Neural crest cell (in vitro differentiated cells): ENCODE data around the gene ENTREP1. TPM values are rescaled to one million over a fixed set of nuclear protein-coding genes. Genes with fewer than 3 reads are reported as not detected.

ENCODE experiments used
- DNase-seq: peaks from one replicate; pipeline ENCODE4 v3.0.0; 2021; ENCODE audit warnings: low read depth, mixed read lengths, low spot score
- H3K27ac Mint-ChIP-seq: one replicate; pipeline ENCODE4 v1.8.0; 2021; ENCODE audit warnings: mild to moderate bottlenecking, mixed read lengths; ENCODE audit not compliant: unreplicated experiment
- H3K27me3 Mint-ChIP-seq: 2 replicates; pipeline ENCODE4 v1.8.0; 2021; ENCODE audit warnings: low read depth, mild to moderate bottlenecking, mixed read lengths
- H3K36me3 Mint-ChIP-seq: 2 replicates; pipeline ENCODE4 v1.8.0; 2021; ENCODE audit warnings: low read depth, mild to moderate bottlenecking, mixed read lengths
- H3K4me1 Mint-ChIP-seq: 2 replicates; pipeline ENCODE4 v1.8.0; 2021; ENCODE audit warnings: mixed read lengths
- H3K4me3 Mint-ChIP-seq: one replicate; pipeline ENCODE4 v1.8.0; 2021; ENCODE audit warnings: mild to moderate bottlenecking, mixed read lengths
- H3K9me3 Mint-ChIP-seq: 2 replicates; pipeline ENCODE4 v1.8.0; 2021; ENCODE audit warnings: mixed read lengths
- CTCF ChIP-seq: fragments of 200-600 bp; sonication (generic); conservative IDR thresholded peaks from 2 replicates; pipeline ENCODE4 v1.5.0; 2021; ENCODE audit warnings: antibody characterized with exemption, mild to moderate bottlenecking
- total RNA-seq: library from RNA; stranded (reverse); gene quantifications from 2 replicates; pipeline ENCODE4 v1.2.1, GENCODE V29; 2021

ENTREP1 gene
- total RNA-seq, 1 donor from 2014 or later: 0.44 TPM

GRCh38 chr9:69314547-69314946, 10.5 kb upstream of the ENTREP1 start:
- peaks cover 12% of the 10 kb centered on the region for H3K27me3 Mint-ChIP-seq
- no peak for DNase-seq
- no peak for TF ChIP-seq CTCF
- H3K9me3 Mint-ChIP-seq: peaks cover 15% of the 10 kb centered on the region
- no peak overlapping the region for H3K27ac Mint-ChIP-seq
- no peak overlapping the region for H3K4me3 Mint-ChIP-seq
- peaks cover 6% of the 10 kb centered on the region for H3K4me1 Mint-ChIP-seq
- H3K36me3 Mint-ChIP-seq: peaks cover 12% of the 10 kb centered on the region

- Mint-ChIP-seq H3K4me3 (no peak overlapping the region), H3K4me1 (peaks cover 9% of the 10 kb centered on the region), H3K36me3 (peaks cover 10% of the 10 kb centered on the region), H3K9me3 (peaks cover 14% of the 10 kb centered on the region), H3K27ac (no peak overlapping the region), H3K27me3 (peaks cover 25% of the 10 kb centered on the region)
- no peak for TF ChIP-seq CTCF
- DNase-seq: no peak
Measured at GRCh38 chr9:69317081-69317480, 7.9 kb upstream of the ENTREP1 start.

GRCh38 chr9:69317894-69318293, 7.1 kb upstream of the ENTREP1 start:
- H3K27me3 Mint-ChIP-seq: peaks cover 32% of the 10 kb centered on the region
- H3K4me3 Mint-ChIP-seq: no peak overlapping the region
- no peak for DNase-seq
- H3K36me3 Mint-ChIP-seq: peaks cover 7% of the 10 kb centered on the region
- H3K4me1 Mint-ChIP-seq: peaks cover 9% of the 10 kb centered on the region
- H3K9me3 Mint-ChIP-seq: peaks cover 13% of the 10 kb centered on the region
- no peak for TF ChIP-seq CTCF
- no peak overlapping the region for H3K27ac Mint-ChIP-seq

- H3K27me3 Mint-ChIP-seq: peaks cover 48% of the 10 kb centered on the region
Measured at GRCh38 chr9:69319324-69320025, 5.5 kb upstream of the ENTREP1 start.

GRCh38 chr9:69322256-69322655, 2.8 kb upstream of the ENTREP1 start:
- peaks cover 71% of the 10 kb centered on the region for H3K27me3 Mint-ChIP-seq
- no peak overlapping the region for H3K4me3 Mint-ChIP-seq
- H3K27ac Mint-ChIP-seq: no peak overlapping the region
- no peak for DNase-seq
- no peak for TF ChIP-seq CTCF
- peaks cover 2% of the 10 kb centered on the region for H3K9me3 Mint-ChIP-seq
- H3K4me1 Mint-ChIP-seq: peaks cover 21% of the 10 kb centered on the region
- no peaks in the 10 kb centered on the region for H3K36me3 Mint-ChIP-seq

More at GRCh38 chr9:69319324-69320025, 5.5 kb upstream of the ENTREP1 start:
- H3K27ac Mint-ChIP-seq: no peak overlapping the region
- no peak overlapping the region for H3K4me3 Mint-ChIP-seq
- no peak for TF ChIP-seq CTCF
- H3K4me1 Mint-ChIP-seq: peaks cover 11% of the 10 kb centered on the region
- H3K36me3 Mint-ChIP-seq: no peaks in the 10 kb centered on the region
- DNase-seq: no peak
- peaks cover 5% of the 10 kb centered on the region for H3K9me3 Mint-ChIP-seq
